SH-SY5Y (cell line): ENCODE measurements around the gene ARHGAP20.

Source experiments
- GATA2 ChIP-seq: IDR thresholded peaks from 2 replicates; pipeline ENCODE4 v1.6.1; 2011; ENCODE audit warnings: mild to moderate bottlenecking, low read depth, low read length
- GATA3 ChIP-seq: IDR thresholded peaks from 2 replicates; pipeline ENCODE4 v1.6.1; 2011; ENCODE audit warnings: low read depth, mild to moderate bottlenecking, low read length, moderate library complexity

GRCh38 chr11:110724358-110724757 is 12.1 kb upstream of the ARHGAP20 start:
- TF ChIP-seq GATA2 = no peak
- TF ChIP-seq GATA3 = no peak
